SK-N-SH (cell line): ENCODE results near the gene PPRC1. TPM values are rescaled to one million over a fixed set of nuclear protein-coding genes. Genes with fewer than 3 reads are reported as not detected.

Experiments
- CTCF ChIA-PET: fragments of 300-600, 350-600 bp; formaldehyde crosslinking; extraction: SDS; loops from one replicate; lab custom pipeline; 2021; lab: Yijun Ruan, JAX
- POLR2A ChIA-PET: fragments of 350-600 bp; sonication (Branson Sonifier 250); formaldehyde crosslinking; extraction: SDS; loops from one replicate; lab custom pipeline; 2020; ENCODE audit warnings: antibody characterized with exemption, inconsistent platforms; lab: Yijun Ruan, JAX
- DNase-seq: peaks from one replicate; pipeline ENCODE4 v3.0.0; 2012
- H2AFZ ChIP-seq: fragments of 200-600 bp; sonication (generic); 2 replicates; pipeline ENCODE4 v1.8.1; 2016; ENCODE audit warnings: antibody characterized with exemption, mild to moderate bottlenecking, low read depth
- H3F3A ChIP-seq: fragments of 200-600 bp; sonication (generic); replicated peaks from 2 replicates; pipeline ENCODE3; 2016; ENCODE audit warnings: antibody characterized with exemption, mild to moderate bottlenecking; ENCODE audit not compliant: insufficient read depth
- H3K27ac ChIP-seq, 2 experiments: fragments of 200-500 bp in 1 of 2; fragments of 200-600 bp in 1 of 2; sonication (Bioruptor generic) in 1 of 2; sonication (generic), shearing (Covaris generic) in 1 of 2; 2 replicates each; pipeline versions ENCODE4 v1.5.1 to v1.6.1; 2014 to 2016; ENCODE audit warnings: low read depth in 2 of 2, inconsistent platforms in 1 of 2, low read length in 1 of 2, mild to moderate bottlenecking in 1 of 2, mixed read lengths in 1 of 2
- H3K27me3 ChIP-seq: fragments of 200-600 bp; sonication (generic), shearing (Covaris generic); 2 replicates; pipeline ENCODE4 v1.6.1; 2016; ENCODE audit warnings: mixed run types; ENCODE audit not compliant: insufficient read depth
- H3K36me3 ChIP-seq, 2 experiments: fragments of 200-500 bp in 1 of 2; fragments of 200-600 bp in 1 of 2; sonication (Bioruptor generic) in 1 of 2; sonication (generic) in 1 of 2; replicated peaks in 1 of 2; 2 replicates each; pipeline versions ENCODE3 to v1.5.1; 2014 to 2016; ENCODE audit warnings: low read length in 1 of 2, mild to moderate bottlenecking in 1 of 2; ENCODE audit not compliant: insufficient read depth in 2 of 2, control insufficient read depth in 1 of 2
- H3K4me1 ChIP-seq, 2 experiments: fragments of 200-500 bp in 1 of 2; fragments of 200-600 bp in 1 of 2; sonication (Bioruptor generic) in 1 of 2; sonication (generic), shearing (Covaris generic) in 1 of 2; 2 replicates each; pipeline versions ENCODE4 v1.5.1 to v1.6.1; 2014 to 2016; ENCODE audit warnings: low read depth in 1 of 2, low read length in 1 of 2, mixed run types in 1 of 2; ENCODE audit not compliant: insufficient read depth in 2 of 2, control insufficient read depth in 1 of 2
- H3K4me2 ChIP-seq: fragments of 200-600 bp; sonication (generic), shearing (Covaris generic); 2 replicates; pipeline ENCODE4 v1.6.1; 2017; ENCODE audit warnings: mixed run types
- H3K4me3 ChIP-seq, 2 experiments: fragments of 200-500 bp in 1 of 2; fragments of 200-600 bp in 1 of 2; sonication (Bioruptor generic) in 1 of 2; sonication (generic), shearing (Covaris generic) in 1 of 2; 2 replicates each; pipeline versions ENCODE4 v1.5.1 to v1.8.1; 2014 to 2016; ENCODE audit warnings: low read depth in 2 of 2, inconsistent platforms in 1 of 2, low read length in 1 of 2, mild to moderate bottlenecking in 1 of 2, mixed read lengths in 1 of 2, moderate library complexity in 1 of 2
- H3K79me2 ChIP-seq: fragments of 200-600 bp; sonication (generic); 2 replicates; pipeline ENCODE4 v1.8.1; 2017; ENCODE audit warnings: mild to moderate bottlenecking; ENCODE audit not compliant: insufficient read depth
- H3K9ac ChIP-seq: fragments of 200-600 bp; sonication (generic); 2 replicates; pipeline ENCODE4 v1.6.1; 2017; ENCODE audit warnings: mixed run types
- H3K9me2 ChIP-seq: fragments of 200-600 bp; sonication (generic); 2 replicates; pipeline ENCODE4 v1.6.1; 2017; ENCODE audit warnings: mixed run types
- H3K9me3 ChIP-seq: fragments of 200-600 bp; sonication (generic); 2 replicates; pipeline ENCODE4 v1.6.1; 2017; ENCODE audit warnings: mixed run types, mild to moderate bottlenecking, moderate library complexity
- H4K20me1 ChIP-seq: fragments of 200-600 bp; sonication (generic); 2 replicates; pipeline ENCODE4 v1.6.1; 2017; ENCODE audit warnings: mild to moderate bottlenecking, mixed run types; ENCODE audit not compliant: insufficient read depth
- CHD2 ChIP-seq: fragments of 150-350 bp; IDR thresholded peaks from 2 replicates; pipeline ENCODE4 v1.6.1; 2018; ENCODE audit warnings: low read length; ENCODE audit not compliant: partially characterized antibody
- CTCF ChIP-seq: fragments of 200-600 bp; sonication (generic); IDR thresholded peaks from 2 replicates; pipeline ENCODE4 v1.6.1; 2017; ENCODE audit warnings: antibody characterized with exemption, mild to moderate bottlenecking, moderate library complexity
- EP300 ChIP-seq, 2 experiments: IDR thresholded peaks; 2 replicates each; pipeline versions ENCODE4 v1.4.0 to v1.6.1; 2012; ENCODE audit warnings: borderline replicate concordance in 1 of 2, low read depth in 1 of 2, low read length in 1 of 2
- EZH2phosphoT487 ChIP-seq: fragments of 200-600 bp; sonication (generic); IDR thresholded peaks from 2 replicates; pipeline ENCODE4 v1.6.1; 2017; ENCODE audit warnings: low read depth, mixed run types, mild to moderate bottlenecking, antibody characterized with exemption, moderate library complexity, borderline replicate concordance
- FOXM1 ChIP-seq: IDR thresholded peaks from 2 replicates; pipeline ENCODE4 v1.4.0; 2012; ENCODE audit warnings: low read depth, mild to moderate bottlenecking
- GATA2 ChIP-seq: sonication (generic); formaldehyde crosslinking; IDR thresholded peaks from 2 replicates; pipeline ENCODE4 v1.5.0; 2020; ENCODE audit warnings: mild to moderate bottlenecking, missing genetic modification reagents
- JUND ChIP-seq: IDR thresholded peaks from 2 replicates; pipeline ENCODE4 v1.4.0; 2012
- MAX ChIP-seq: IDR thresholded peaks from 2 replicates; pipeline ENCODE4 v1.4.0; 2012; ENCODE audit warnings: low read depth
- MXI1 ChIP-seq: IDR thresholded peaks from 2 replicates; pipeline ENCODE4 v1.6.1; 2012; ENCODE audit warnings: mild to moderate bottlenecking, low read depth, low read length, improper control_type of control experiment
- NFIC ChIP-seq: IDR thresholded peaks from 2 replicates; pipeline ENCODE4 v1.4.0; 2012; ENCODE audit warnings: borderline replicate concordance
- POLR2AphosphoS5 ChIP-seq: IDR thresholded peaks from 2 replicates; pipeline ENCODE4 v1.6.1; 2012; ENCODE audit warnings: low read depth, low read length
- RXRA ChIP-seq: IDR thresholded peaks from 2 replicates; pipeline ENCODE4 v1.4.0; 2012; ENCODE audit warnings: low read depth, mild to moderate bottlenecking, borderline replicate concordance
- SIN3A ChIP-seq: IDR thresholded peaks from 2 replicates; pipeline ENCODE4 v1.6.1; 2012; ENCODE audit warnings: low read depth, mild to moderate bottlenecking, low read length, moderate library complexity, borderline replicate concordance
- TAF1 ChIP-seq: IDR thresholded peaks from 2 replicates; pipeline ENCODE4 v1.6.1; 2012; ENCODE audit warnings: low read depth, mild to moderate bottlenecking, low read length, moderate library complexity, borderline replicate concordance
- TCF12 ChIP-seq: IDR thresholded peaks from 2 replicates; pipeline ENCODE4 v1.4.0; 2012
- TEAD4 ChIP-seq: IDR thresholded peaks from 2 replicates; pipeline ENCODE4 v1.4.0; 2012; ENCODE audit warnings: mild to moderate bottlenecking, borderline replicate concordance; ENCODE audit not compliant: insufficient read depth
- YY1 ChIP-seq: IDR thresholded peaks from 2 replicates; pipeline ENCODE4 v1.4.0; 2012; ENCODE audit warnings: low read depth, mild to moderate bottlenecking
- ZBTB33 ChIP-seq: IDR thresholded peaks from 2 replicates; pipeline ENCODE4 v1.4.0; 2012; ENCODE audit warnings: low read depth, borderline replicate concordance
- WGBS: methylation state at CpG from one replicate; pipeline ENCODE4 v1.1.6; 2017; ENCODE audit warnings: low lambda C conversion rate; 5-methylcytosine and 5-hydroxymethylcytosine counted together
- polyA plus RNA-seq, 3 experiments: library from polyadenylated mRNA; depleted of rRNA; stranded (reverse); fragments of >200 nt; gene quantifications; 2 replicates each; pipeline ENCODE4 v1.2.3, GENCODE V29; 2012

The PPRC1 gene
- polyA plus RNA-seq, 1 of the 3 experiments (the other 2 are of a cell fraction): 23.1 TPM

- peaks cover 48 to 61% of the 10 kb centered on the region in 2 experiments for H3K4me1 ChIP-seq
- WGBS: 92% methylated on average over 1 of the region's 1 CpG
- peak overlapping the region; percentile 94 for H3K4me2 ChIP-seq
- peaks cover 85% of the 10 kb centered on the region for H3K79me2 ChIP-seq
- ChIA-PET POLR2A (interaction anchor here (0.5 kb wide), 1 partner anchor 1984 kb away, joined by 4 read pairs; no protein-coding TSS in a partner anchor), CTCF (interaction anchor here (0.6 to 2.3 kb wide), 6 partner anchors 12 to 53 kb away, joined by 3 to 10 read pairs (median 3); no protein-coding TSS in a partner anchor)
- peak overlapping the region; percentile 65; the same call in 1 of the 2 replicates for H3K9ac ChIP-seq
- H3K9me3 ChIP-seq: no peaks in the 10 kb centered on the region
- DNase-seq: no peak
- H2AFZ ChIP-seq: no peak overlapping the region
- TF ChIP-seq EZH2phosphoT487 (no peak), YY1 (no peak), RXRA (no peak), ZBTB33 (no peak)
- H3K9me2 ChIP-seq: no peaks in the 10 kb centered on the region
- peak overlapping the region; percentile 86 to 99 for H3K27ac ChIP-seq
- no peaks in the 10 kb centered on the region for H3K27me3 ChIP-seq
- peak overlapping the region; percentile 29 to 86 for H3K4me3 ChIP-seq
- H4K20me1 ChIP-seq: peaks cover 26% of the 10 kb centered on the region
- peaks cover 17% of the 10 kb centered on the region for H3F3A ChIP-seq
- H3K36me3 ChIP-seq: peaks cover under 1 to 6% of the 10 kb centered on the region in 2 experiments
Observed at GRCh38 chr10:102116656-102117055, 16.2 kb upstream of the PPRC1 start.

- peaks cover 16% of the 10 kb centered on the region for H4K20me1 ChIP-seq
- ChIA-PET CTCF (interaction anchor here (0.6 to 2.3 kb wide), 9 partner anchors 11 to 1119 kb away, joined by 3 to 10 read pairs (median 3); no protein-coding TSS in a partner anchor), POLR2A (interaction anchor here (0.5 to 1.4 kb wide), 3 partner anchors 34 to 1985 kb away, joined by 3 to 4 read pairs (median 4); no protein-coding TSS in a partner anchor)
- H3K27ac ChIP-seq: peak overlapping the region; percentile 86 to 99
- H3F3A ChIP-seq: peaks cover 19% of the 10 kb centered on the region
- H3K4me1 ChIP-seq: peaks cover 49 to 65% of the 10 kb centered on the region in 2 experiments
- peak overlapping the region; percentile 65 for H3K9ac ChIP-seq
- H3K27me3 ChIP-seq: no peaks in the 10 kb centered on the region
- H3K9me2 ChIP-seq: no peaks in the 10 kb centered on the region
- no peak overlapping the region for H2AFZ ChIP-seq
- peak; percentile 89 for DNase-seq
- 16% methylated on average over 11 of the region's 12 CpGs for WGBS
- H3K79me2 ChIP-seq: peaks cover 76% of the 10 kb centered on the region
- H3K36me3 ChIP-seq: no peaks in the 10 kb centered on the region
- no peaks in the 10 kb centered on the region for H3K9me3 ChIP-seq
- peak overlapping the region; percentile 94 for H3K4me2 ChIP-seq
- H3K4me3 ChIP-seq: peak overlapping the region; percentile 29 to 86
- TF ChIP-seq FOXM1 (no peak), CHD2 (peak; percentile 77), EP300 (IDR thresholded peaks at IDR 0.05; ENCODE audit: borderline replicate concordance in 1 of 2, low read depth in 1 of 2, low read length in 1 of 2) (peak in 1 of 2 experiments; percentile 43; a peak in 2 of 4 replicates), TAF1 (0 out of 2 replicates have a peak, but pooled peaks have one; percentile 30), MAX (peak; percentile 95), NFIC (peak; percentile 93), TCF12 (peak; percentile 78), JUND (no peak), CTCF (peak; percentile 40), SIN3A (peak; percentile 23; the same call in 1 of the 2 replicates), GATA2 (no peak), TEAD4 (0 out of 2 replicates have a peak, but pooled peaks have one; percentile 19), POLR2AphosphoS5 (peak; percentile 55), ZBTB33 (no peak), MXI1 (peak; percentile 96), RXRA (peak; percentile 9; the same call in 1 of the 2 replicates)
Observed at GRCh38 chr10:102117391-102118159, 15.3 kb upstream of the PPRC1 start.
